GM18870 (cell line): ENCODE results near the gene DSCAM.

Experiments
- ATAC-seq: cut with Tn5 transposase; IDR thresholded peaks from one replicate; pipeline ENCODE4 v1.9.1; 2021; ENCODE audit warnings: moderate library complexity; ENCODE audit not compliant: unreplicated experiment

Gene DSCAM

DNA sequence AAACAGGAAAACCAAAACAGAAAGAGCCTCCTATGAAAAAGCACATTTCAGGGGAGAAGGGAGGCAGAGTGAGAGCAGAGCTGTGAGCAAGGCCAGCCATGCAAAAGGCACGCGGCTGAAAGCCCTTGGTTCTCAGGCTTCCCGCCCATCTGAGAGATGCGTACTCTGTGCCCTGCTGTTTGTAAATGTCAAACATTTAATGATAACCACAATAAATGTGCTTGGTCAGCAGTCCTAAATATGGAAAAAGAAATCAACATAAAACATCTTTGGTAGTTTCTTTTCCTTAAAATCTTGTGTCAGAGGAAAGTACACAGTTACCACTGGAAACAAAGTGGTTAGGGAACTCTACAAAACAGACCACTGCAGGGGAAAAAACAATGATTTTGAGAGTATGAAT lies 283.1 kb downstream of the DSCAM start:
- ATAC-seq, result no peak

DNA sequence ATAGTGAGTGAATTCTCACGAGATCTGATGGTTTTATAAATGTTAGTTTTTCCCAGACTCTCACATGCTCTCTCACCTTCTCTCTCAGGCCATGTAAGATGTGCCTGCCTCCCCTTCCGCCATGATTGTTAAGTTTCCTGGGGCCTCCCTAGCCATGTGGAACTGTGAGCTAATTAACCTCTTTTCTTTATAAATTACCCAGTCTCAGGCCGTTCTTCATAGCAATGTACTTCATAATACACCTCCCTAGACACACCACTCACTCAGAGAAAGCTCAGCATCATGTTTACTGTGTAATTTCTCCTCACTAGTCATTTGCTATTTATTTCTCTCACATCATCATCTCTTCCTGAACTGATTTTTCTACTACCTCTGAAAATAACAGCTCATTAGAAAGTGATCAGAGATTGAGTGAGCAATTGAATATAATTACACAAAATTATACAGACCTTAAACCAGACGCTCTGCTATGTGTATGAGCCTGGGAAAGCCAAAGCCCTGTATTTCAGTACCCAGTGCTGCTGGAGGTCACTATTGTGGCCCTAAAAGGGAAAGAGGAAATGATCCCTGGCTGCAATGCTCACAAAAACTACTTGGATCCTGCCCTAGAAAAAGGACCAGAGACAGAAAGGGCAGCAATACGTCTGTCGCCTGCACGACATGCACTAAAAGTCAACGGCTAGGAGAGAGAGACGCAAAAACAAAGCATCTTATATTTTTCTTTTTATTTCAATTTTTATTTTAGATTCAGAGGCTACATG lies 284.5 kb downstream of the DSCAM start:
- ATAC-seq, result no peak

DNA sequence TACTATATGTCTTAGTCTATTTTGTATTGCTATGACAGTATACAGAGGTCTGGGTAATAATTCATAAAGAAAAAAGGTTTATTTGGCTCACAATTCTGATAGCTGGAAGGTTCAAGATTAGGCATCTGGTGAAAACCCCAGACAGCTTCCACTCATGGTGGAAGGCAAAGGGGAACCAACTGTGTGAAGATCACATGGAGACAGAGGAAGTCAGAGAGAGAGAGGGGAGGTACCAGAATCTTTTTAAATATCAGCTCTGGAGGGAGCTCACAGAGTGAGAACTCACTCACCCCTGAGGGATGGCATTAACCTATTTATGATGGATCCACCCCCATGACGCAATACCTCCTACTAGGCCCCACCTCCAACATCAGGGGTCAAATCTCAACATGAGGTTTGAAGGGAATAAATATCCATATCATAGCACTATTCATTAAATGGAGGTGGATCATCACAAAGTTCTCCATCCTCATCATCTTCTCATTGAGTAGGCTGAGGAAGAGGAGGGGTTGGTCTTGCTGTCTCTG lies 290.5 kb downstream of the DSCAM start:
- ATAC-seq, result no peak

DNA sequence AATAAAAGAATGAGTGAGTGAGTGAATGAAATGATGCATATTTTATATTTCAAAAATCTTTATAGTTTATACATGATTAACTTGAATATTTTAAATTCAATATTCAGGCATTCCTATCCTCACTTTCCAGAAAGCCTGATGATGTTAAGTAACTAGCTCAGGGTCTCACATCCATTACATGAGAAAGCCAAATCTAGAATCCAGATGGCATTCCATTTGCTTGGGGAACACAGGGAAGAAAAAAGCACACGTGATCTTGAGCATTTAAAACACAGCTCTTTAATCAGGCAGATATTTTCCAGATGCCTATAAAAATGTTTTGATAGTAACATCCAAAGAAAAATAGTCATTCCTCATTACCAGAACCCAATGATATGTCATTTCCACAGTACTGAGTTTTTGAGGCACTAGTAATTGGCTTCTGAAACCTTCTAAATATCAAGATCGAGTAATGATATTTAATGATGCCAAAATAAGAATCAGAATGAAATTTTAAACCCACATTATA lies 291.9 kb downstream of the DSCAM start:
- no peak for ATAC-seq

DNA sequence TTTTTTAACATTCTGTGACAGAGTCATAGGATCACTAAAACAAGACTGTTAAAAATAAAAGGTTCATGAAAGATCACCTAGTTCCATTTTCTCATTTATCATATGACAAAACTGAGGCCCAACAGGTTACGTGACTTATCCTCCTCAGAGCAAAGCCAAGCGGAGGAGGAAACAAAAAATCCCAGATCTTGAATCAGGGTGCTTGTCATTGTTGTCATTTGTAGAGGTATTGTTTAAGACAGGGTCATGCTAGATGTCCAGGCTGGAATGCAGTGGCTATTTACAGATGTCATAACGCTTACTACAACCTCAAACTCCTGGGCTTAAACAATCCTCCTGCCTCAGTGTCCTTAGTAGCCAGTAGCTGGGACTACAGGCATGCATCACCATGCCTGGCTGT lies 293.2 kb downstream of the DSCAM start:
- ATAC-seq, result no peak

DNA sequence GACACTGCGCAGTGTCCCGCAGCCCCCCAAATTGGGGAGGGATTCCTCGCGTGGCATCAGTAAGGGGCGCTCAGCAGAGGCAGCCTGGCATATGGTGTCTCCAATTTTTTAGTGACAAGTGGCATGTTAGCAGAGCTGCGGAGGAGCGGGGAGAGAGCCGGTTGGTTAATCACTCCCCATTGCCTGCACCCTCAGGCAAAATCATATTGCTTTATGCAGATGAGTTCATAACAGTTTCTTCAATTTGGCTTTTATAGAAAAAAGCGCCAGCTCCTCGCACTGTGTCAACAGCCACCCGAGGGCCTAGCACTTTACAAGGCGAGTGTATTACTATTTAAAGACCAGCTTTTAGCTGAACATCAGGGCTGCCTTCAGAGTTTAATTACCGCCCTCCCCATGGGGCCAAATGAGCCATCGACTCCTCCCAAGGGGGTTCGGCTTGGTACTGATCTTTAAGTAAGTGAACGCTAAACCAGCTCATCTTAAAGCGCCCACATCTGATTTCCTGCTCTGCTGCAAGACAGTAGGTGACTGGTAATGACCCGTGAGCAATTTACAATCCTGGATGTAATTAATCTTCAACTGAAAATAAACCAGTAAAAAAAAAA lies 298.9 kb downstream of the DSCAM start:
- no peak for ATAC-seq

DNA sequence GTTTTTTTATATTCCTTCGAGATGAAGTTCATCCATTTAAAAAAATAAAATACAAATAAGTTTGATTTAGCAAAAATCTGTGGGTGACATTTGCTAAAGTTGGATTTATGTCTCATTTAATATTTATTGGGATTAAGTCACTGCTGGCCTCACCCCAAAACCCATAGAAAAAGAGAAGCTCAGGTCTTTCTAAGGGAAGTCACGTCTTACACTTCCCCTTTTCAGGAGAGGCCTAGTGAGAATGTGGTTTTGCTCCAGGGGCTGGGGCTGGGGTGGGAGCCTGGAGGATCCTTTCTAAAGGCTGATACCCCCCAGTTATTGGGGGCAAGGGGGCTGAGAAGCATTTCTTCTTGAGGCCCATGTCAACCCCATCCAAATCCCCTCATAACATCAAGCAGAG lies 300.3 kb downstream of the DSCAM start:
- no peak for ATAC-seq

DNA sequence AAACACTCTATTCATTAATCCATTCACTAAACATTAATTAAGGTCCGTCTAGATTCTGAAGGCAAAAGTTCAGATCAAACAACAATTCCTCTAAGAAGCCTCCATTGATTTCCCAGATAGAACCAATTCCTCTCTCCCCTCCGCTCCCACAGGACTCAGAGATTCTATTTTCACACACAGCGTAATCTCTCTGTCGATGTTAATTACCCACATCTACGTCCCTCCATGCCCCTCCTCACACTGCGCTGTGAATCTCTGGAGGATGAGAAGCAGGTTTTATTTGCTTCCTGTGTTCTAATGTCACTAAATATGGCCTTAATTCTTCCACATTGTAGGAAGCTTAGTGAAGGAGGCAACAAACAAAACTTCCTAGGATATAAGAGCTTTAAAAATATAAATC lies 306.7 kb downstream of the DSCAM start:
- no peak for ATAC-seq

DNA sequence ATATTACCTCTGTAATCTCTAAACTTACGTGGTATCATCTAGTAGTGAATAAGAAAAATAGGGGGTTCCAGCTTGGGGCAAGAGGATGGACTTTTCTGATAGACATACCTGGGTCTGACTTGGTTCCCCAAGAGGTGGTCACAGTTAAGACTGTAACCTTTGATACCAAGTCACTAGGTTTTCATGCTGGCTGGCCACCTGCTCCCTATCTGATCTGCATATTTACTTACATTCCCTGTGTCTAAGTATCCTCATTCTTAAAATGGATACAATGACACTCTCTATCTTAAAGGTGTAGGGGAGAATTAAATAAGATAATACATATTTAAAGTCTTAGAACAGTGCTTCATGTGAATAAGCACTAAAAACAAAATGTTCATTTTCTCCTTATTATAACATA lies 312.1 kb downstream of the DSCAM start:
- ATAC-seq, result no peak

DNA sequence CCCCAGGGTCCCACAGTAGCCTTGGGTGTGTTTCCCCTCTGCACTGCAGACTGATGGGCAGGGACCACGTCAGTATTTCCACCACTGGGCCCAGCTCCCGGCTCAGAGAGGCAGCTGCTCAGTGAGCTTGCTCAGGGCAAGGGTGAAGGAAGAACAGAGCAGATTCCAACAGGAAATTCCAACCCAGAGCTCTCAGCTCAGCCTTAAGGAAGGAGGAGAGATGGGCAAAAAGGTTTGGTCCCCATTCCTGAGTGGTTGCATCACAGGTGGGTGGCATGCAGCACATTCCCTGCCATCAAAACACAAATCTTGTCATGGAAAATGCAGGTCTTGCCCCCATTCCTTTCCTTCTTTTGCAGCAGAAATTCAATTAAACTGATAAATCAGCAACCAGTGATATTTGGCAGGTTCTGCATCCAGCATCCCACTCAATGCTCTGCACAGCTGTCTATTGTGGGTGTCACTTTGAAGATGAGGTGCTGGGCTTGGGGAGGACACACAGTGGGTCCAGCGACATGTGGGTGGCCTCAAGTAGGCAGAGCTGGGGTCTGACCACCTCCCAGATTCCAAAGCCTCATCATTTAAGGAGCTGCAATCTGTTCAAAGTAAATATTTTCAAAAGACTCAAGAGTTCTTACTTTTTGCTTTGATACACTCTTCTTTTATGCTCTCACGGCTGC lies 315.4 kb downstream of the DSCAM start:
- ATAC-seq, result no peak

DNA sequence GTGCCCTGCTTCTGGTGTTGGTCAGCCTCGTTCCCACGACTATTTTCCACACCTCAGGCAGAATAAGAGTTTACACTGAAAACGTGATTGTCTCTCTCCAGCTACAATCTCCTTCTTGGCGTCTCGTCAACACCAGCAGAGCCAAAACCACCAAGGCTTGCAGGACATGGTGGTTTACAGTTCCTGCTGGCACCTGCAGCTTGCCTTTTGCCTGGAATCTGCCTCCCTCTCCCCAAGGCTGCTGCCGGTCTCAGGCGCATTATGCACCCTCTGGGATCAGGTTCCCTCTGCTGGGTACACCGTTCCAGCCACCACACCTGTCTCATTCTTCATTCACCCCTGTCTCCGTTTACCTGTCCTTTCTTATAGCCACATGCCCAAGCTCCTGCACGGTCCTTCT lies 315.9 kb downstream of the DSCAM start:
- no peak for ATAC-seq

DNA sequence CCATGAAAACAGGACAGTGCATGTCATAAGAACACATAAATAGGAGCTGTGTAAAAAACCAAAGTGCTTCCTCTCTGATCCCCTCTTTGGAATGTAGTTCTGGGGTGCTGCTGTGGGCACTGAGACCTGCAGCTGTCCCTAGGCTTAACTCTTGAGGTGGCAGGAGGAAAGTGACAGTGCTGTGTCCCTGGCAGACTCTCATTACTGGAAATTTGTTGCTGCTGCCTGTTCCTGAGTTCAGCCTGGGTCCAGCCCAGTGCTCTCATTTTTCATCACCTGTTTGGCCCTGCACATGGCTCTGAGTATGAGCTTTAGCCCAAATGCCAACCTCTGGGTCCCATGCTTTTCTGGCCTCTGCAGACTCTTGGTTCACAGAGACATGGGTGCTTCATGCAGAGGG lies 329.3 kb downstream of the DSCAM start:
- no peak for ATAC-seq

DNA sequence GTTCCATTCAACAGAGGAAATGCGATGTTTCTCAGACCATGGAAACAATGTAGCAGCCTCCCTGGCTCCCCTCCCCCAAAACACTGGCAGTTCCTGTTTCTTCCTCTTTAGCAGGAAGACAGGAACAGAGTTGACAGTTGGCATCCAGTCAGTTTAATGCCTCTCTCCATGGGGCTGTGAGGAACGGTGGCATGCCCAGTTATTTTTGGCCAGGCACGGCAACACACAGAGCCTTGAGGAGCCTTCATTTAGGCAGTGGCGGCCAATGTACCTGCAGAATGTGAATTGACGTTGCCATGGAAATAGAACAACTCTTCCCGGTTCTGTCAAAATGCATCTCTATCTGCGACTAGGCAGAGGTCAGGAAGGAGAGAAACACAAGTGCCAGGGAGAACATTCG lies 330.6 kb downstream of the DSCAM start:
- ATAC-seq, result no peak

DNA sequence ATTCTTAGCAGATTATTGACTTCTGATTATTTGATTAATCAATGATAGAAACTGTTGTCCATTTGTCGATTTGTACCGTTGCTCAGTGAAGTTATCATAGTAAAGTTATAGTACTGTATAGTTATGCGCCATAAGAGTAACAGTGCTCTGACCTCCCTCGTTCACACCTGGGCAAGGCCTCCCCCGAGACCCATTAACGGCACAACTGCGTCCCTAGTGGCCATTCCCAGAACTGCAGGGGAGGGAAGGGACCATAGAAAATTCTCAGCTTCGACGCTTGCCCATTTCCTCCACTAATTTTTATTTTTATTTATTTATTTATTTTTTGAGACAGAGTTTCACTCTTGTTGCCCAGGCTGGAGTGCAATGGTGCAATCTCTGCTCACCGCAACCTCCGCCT lies 334.4 kb downstream of the DSCAM start:
- no peak for ATAC-seq

DNA sequence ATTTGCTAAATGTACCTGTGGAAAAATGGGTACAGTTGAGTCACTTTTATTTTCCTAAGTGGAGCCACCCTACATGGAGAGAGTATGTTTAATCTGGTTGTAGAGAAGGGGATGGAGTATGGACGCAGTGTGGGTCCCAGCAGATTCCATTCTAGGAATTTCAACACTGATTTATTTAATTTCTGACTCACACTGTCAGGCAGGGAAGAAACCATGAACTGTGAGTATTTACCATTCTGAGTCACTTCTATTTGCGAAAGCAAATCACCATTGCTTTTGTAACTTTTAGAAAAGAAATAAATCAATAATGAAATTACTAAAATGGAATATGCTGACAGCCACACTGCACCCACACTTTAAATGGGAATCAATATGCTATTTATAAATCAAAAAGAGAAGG lies 339.0 kb downstream of the DSCAM start:
- ATAC-seq, result no peak

DNA sequence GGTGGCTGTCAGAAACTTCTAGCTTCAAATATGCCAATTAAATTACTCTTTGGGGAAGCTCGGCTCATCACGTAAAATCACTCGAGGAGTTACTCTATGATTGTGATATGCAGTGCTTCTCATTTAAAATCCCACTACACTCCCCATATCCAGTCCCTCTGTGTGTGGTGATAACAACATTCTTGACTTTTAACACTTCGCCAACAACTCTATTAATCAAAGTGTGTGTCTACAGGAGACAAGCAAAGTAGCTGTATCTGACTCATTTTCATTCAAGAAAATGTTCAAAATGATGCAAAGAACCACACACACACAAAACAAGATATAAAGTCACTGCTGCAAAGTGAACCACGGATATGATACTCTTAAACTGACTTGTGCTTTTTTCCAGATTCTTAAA lies 341.3 kb downstream of the DSCAM start:
- no peak for ATAC-seq

DNA sequence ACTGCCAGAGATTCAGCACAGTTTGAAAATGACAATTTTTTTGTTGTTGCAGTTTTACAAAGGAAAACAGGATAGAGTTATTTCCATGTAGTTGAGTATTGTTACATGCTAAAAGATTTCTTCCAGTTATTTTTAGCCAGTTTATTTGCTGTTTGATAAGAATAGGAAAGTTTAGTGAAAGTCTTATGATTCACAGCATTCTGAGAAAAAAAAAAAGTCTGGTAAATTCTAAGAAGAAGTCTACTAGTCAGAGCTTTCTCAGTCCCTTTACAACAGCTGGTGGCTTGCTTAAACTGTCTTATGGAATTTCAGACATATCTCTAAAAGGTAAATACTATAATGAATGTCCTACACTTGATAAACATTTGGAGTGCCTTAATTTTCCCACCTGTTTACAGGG lies 341.7 kb downstream of the DSCAM start:
- ATAC-seq, result no peak

DNA sequence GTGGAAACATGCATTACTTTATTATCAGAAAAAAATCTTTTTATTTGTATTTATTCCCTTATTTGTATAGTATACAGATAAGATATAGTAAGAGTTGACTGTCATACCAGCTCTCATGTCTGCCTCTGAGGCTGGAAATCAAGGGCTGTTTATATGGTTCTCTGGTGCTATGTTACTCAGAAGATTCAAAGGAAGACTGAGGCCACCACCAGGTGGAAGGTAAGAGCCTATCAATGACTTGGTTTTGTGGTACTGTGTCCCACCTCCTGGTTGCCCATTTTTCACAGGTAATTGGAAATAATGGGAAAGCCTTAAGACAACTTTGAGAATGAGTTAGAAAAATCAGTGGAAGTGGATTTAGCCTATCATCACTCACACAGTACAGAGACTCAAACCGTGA lies 342.1 kb downstream of the DSCAM start:
- no peak for ATAC-seq

DNA sequence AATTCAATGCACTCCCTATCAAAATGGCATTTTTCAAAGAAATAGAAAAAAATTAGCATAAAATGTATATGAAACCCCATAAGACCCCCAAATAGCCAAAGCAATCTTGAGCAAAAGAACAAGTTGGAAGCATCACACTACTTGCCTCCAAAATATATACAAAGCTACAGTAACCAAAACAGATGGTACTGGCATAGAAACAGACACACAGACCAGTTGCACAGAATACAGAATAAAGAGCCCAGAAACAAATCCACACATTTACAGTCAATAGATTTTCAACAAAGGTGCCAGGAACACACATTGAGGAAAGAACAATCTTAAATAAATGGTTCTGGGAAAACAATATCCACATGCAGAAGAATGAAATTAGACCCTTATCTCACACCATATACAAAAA lies 350.8 kb downstream of the DSCAM start:
- ATAC-seq, result no peak

DNA sequence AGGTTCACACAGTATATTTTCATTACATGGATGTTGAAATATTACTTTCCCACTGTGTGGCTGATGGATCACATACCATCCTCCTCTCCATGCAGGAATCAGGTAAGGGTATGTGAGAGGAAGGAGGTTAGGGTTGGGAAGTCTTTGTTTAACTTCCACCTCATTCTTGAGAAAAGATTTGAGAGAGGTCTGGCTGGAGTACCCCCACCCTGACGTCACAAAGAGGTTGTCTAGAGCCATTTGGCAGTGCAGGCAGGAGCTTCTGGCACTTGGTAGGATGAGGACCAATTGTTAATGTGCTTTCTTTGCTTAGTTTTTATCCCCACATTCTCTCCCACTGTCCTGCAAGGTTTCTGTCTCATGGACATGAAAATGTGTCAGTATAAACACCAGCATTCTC lies 356.6 kb downstream of the DSCAM start:
- no peak for ATAC-seq

DNA sequence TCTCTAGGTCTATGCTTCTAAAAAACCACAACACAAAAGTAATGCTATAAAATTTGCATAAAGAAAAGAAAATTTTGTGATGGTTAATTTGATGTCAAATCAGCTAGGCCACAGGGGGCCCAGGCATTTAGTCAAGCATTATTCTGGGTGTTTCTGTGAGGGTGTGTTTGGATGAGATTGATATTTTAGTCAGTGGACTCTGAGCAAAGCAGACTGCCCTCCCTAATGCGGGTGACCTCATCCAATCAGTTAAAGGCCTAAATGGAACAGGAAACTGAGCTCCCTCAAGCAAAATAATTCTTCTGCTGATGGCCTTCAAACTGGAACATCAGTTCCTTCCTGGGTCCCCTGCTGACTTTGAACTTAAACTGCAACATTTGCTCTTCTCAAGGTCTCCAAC lies 358.0 kb downstream of the DSCAM start:
- no peak for ATAC-seq

DNA sequence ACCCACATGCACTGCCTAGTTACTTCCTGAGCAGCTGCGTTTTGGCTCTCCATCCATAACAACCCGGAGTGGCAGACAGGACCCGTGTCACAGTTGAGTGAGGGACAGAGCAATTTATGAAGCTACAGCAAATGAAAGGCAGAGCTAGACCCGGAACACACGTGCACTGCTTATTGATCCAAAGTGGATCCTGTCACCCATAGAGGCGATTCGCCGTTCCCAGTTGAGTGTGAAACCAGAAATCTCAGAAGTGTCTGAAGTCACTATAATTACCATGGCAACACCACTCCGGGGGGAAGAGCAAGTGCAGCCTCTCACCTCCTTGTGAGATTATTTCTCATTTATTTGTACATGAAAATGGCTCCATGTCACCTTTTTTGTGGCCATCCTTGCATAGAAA lies 365.2 kb downstream of the DSCAM start:
- ATAC-seq, result no peak
